Adipocyte (in vitro differentiated cells): ENCODE data around the gene WDR82.
A peak's percentile ranks its signal among the peaks of the same experiment; 100 is the strongest.

Experiments used
- DNase-seq: peaks from one replicate; pipeline ENCODE4 v3.0.0-alpha.2; 2015; ENCODE audit warnings: low read depth
- H3K27me3 ChIP-seq: replicated peaks from 2 replicates; pipeline ENCODE4 v1.7.0; 2013; ENCODE audit warnings: mild to moderate bottlenecking, low read length, moderate library complexity; ENCODE audit not compliant: control insufficient read depth, insufficient read depth
- H3K36me3 ChIP-seq: 2 replicates; pipeline ENCODE4 v1.7.0; 2013; ENCODE audit warnings: low read length, mild to moderate bottlenecking, moderate library complexity; ENCODE audit not compliant: control insufficient read depth, insufficient read depth, severe bottlenecking
- H3K4me1 ChIP-seq: 2 replicates; pipeline ENCODE4 v1.7.0; 2013; ENCODE audit warnings: mild to moderate bottlenecking, low read length, moderate library complexity; ENCODE audit not compliant: control insufficient read depth, insufficient read depth
- H3K4me3 ChIP-seq: 2 replicates; pipeline ENCODE4 v1.7.0; 2013; ENCODE audit warnings: mild to moderate bottlenecking, low read length, moderate library complexity
- H3K9ac ChIP-seq: 2 replicates; pipeline ENCODE4 v1.7.0; 2013; ENCODE audit warnings: mild to moderate bottlenecking, low read length, moderate library complexity
- H3K9me3 ChIP-seq: 2 replicates; pipeline ENCODE4 v1.7.0; 2013; ENCODE audit warnings: mild to moderate bottlenecking, low read length, moderate library complexity; ENCODE audit not compliant: control insufficient read depth

The WDR82 gene

GRCh38 chr3:52225452-52226228 lies 52.8 kb downstream of the WDR82 start, which contains the start of gene TLR9:
TLR9 (minus strand) TSS chr3:52225645; CDS start chr3:52225529, 116 bp downstream.
- no peak for DNase-seq

GRCh38 chr3:52223449-52224408 lies 54.7 kb downstream of the WDR82 start:
- no peak for DNase-seq
- no peak overlapping the region for H3K9ac ChIP-seq
- no peak overlapping the region for H3K4me3 ChIP-seq
- no peaks in the 10 kb centered on the region for H3K27me3 ChIP-seq
- peaks cover 7% of the 10 kb centered on the region for H3K4me1 ChIP-seq
- no peaks in the 10 kb centered on the region for H3K9me3 ChIP-seq
- H3K36me3 ChIP-seq: peaks cover 9% of the 10 kb centered on the region

More at GRCh38 chr3:52225452-52226228, 52.8 kb downstream of the WDR82 start, which contains the start of gene TLR9:
- Histone ChIP-seq H3K9me3 (no peaks in the 10 kb centered on the region), H3K4me1 (no peaks in the 10 kb centered on the region), H3K4me3 (no peak within 1 kb of the TSS), H3K36me3 (peaks cover 29% of the 10 kb centered on the region), H3K27me3 (no peaks in the 10 kb centered on the region), H3K9ac (no peak within 1 kb of the TSS)

- Histone ChIP-seq H3K36me3 (no peaks in the 10 kb centered on the region), H3K4me3 (no peak overlapping the region), H3K9me3 (no peaks in the 10 kb centered on the region), H3K4me1 (peaks cover 8% of the 10 kb centered on the region), H3K27me3 (no peaks in the 10 kb centered on the region), H3K9ac (no peak overlapping the region)
- no peak for DNase-seq
Observed at GRCh38 chr3:52222319-52223221, 55.9 kb downstream of the WDR82 start.

GRCh38 chr3:52221563-52222318 lies 56.7 kb downstream of the WDR82 start:
- Histone ChIP-seq H3K9ac (no peak overlapping the region), H3K4me1 (peaks cover 15% of the 10 kb centered on the region), H3K9me3 (no peaks in the 10 kb centered on the region), H3K4me3 (no peak overlapping the region), H3K27me3 (no peaks in the 10 kb centered on the region), H3K36me3 (no peaks in the 10 kb centered on the region)
- DNase-seq: no peak

- H3K9me3 ChIP-seq: no peaks in the 10 kb centered on the region
- H3K4me1 ChIP-seq: peaks cover 21% of the 10 kb centered on the region
- H3K36me3 ChIP-seq: no peaks in the 10 kb centered on the region
- H3K4me3 ChIP-seq: no peak overlapping the region
- no peak overlapping the region for H3K9ac ChIP-seq
- no peak for DNase-seq
- H3K27me3 ChIP-seq: no peaks in the 10 kb centered on the region
Observed at GRCh38 chr3:52221141-52221562, 57.3 kb downstream of the WDR82 start.

GRCh38 chr3:52220380-52221026 lies 57.9 kb downstream of the WDR82 start:
- Histone ChIP-seq H3K27me3 (no peaks in the 10 kb centered on the region), H3K9me3 (no peaks in the 10 kb centered on the region), H3K4me3 (no peak overlapping the region), H3K4me1 (peaks cover 27% of the 10 kb centered on the region), H3K36me3 (peaks cover 5% of the 10 kb centered on the region), H3K9ac (no peak overlapping the region)
- peak; percentile 87 for DNase-seq

- Histone ChIP-seq H3K36me3 (peaks cover 19% of the 10 kb centered on the region), H3K27me3 (no peaks in the 10 kb centered on the region), H3K4me3 (no peak overlapping the region), H3K4me1 (peaks cover 29% of the 10 kb centered on the region), H3K9ac (no peak overlapping the region), H3K9me3 (no peaks in the 10 kb centered on the region)
- DNase-seq: no peak
Observed at GRCh38 chr3:52218937-52219650, 59.4 kb downstream of the WDR82 start.

- peaks cover 26% of the 10 kb centered on the region for H3K36me3 ChIP-seq
- no peaks in the 10 kb centered on the region for H3K9me3 ChIP-seq
- H3K4me3 ChIP-seq: no peak overlapping the region
- no peak overlapping the region for H3K9ac ChIP-seq
- H3K27me3 ChIP-seq: no peaks in the 10 kb centered on the region
- no peak for DNase-seq
- peaks cover 29% of the 10 kb centered on the region for H3K4me1 ChIP-seq
Observed at GRCh38 chr3:52218454-52218853, 60.0 kb downstream of the WDR82 start.

- no peaks in the 10 kb centered on the region for H3K27me3 ChIP-seq
- DNase-seq: no peak
- no peak overlapping the region for H3K4me3 ChIP-seq
- H3K9ac ChIP-seq: no peak overlapping the region
- H3K9me3 ChIP-seq: no peaks in the 10 kb centered on the region
- H3K36me3 ChIP-seq: peaks cover 30% of the 10 kb centered on the region
- H3K4me1 ChIP-seq: peaks cover 29% of the 10 kb centered on the region
Observed at GRCh38 chr3:52218026-52218425, 60.4 kb downstream of the WDR82 start.
